Stimulated activated memory B cell treated with anti-CD40 and anti-IgM and Interleukin-4, amounts not matched to agents 10 μg/mL and 1 μg/mL and 100 μg/mL, for 72 hours (primary cell): Measurements from ENCODE around the gene SMCHD1.
A peak's percentile ranks its signal among the peaks of the same experiment; 100 is the strongest.
"Not testable (repeated sequence)": the region's sequence is repeated elsewhere in the genome, so short reads cannot be mapped to it uniquely, and the experiment has no call there.

Experiments used
- ATAC-seq: fragments of 150-1000 bp; cut with Tn5 transposase; 2 replicates; pipeline ENCODE4 v1.10.0; 2021
- H3K27ac Mint-ChIP-seq: one replicate; pipeline ENCODE4 v1.8.0; 2022; ENCODE audit warnings: mild to moderate bottlenecking, mixed read lengths
- H3K27me3 Mint-ChIP-seq: one replicate; pipeline ENCODE4 v1.8.0; 2022; ENCODE audit warnings: mixed read lengths
- H3K36me3 Mint-ChIP-seq: one replicate; pipeline ENCODE4 v1.8.0; 2022; ENCODE audit warnings: mixed read lengths
- H3K4me1 Mint-ChIP-seq: one replicate; pipeline ENCODE4 v1.8.0; 2022; ENCODE audit warnings: mixed read lengths
- H3K4me3 Mint-ChIP-seq: one replicate; pipeline ENCODE4 v1.8.0; 2022; ENCODE audit warnings: mild to moderate bottlenecking, moderate library complexity, mixed read lengths
- H3K9me3 Mint-ChIP-seq: one replicate; pipeline ENCODE4 v1.8.0; 2022; ENCODE audit warnings: mixed read lengths

SMCHD1 gene

DNA sequence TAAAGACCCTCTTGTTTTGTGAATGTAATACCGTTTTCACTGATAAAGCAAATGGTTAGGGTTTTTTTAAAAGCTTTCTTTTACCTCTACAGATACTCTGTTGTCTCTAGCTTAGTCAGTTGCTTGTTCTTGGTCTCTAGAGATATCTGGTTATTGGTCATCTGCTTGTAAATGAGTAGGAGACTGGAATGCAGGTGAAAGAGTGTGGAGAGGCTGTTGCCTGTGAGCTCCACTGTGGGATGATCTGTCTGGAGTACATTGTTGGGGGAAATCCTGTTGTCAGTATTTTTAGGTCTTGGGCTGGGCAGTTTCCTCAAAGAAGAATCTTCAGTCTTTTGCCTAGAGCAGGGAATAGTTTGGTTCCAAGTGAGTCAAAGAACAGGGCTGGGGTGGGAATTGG lies 67.7 kb downstream of the SMCHD1 start:
- no peaks in the 10 kb centered on the region for H3K9me3 Mint-ChIP-seq
- ATAC-seq = no peak
- peak overlapping the region; percentile 84 for H3K27ac Mint-ChIP-seq
- H3K27me3 Mint-ChIP-seq = no peaks in the 10 kb centered on the region
- H3K36me3 Mint-ChIP-seq = peaks cover 61% of the 10 kb centered on the region
- H3K4me1 Mint-ChIP-seq = peaks cover 34% of the 10 kb centered on the region
- no peak overlapping the region for H3K4me3 Mint-ChIP-seq

GRCh38 chr18:2729757-2730156 lies 74.2 kb downstream of the SMCHD1 start:
- ATAC-seq = no peak
- Mint-ChIP-seq H3K27ac (no peak overlapping the region), H3K27me3 (no peaks in the 10 kb centered on the region), H3K9me3 (no peaks in the 10 kb centered on the region), H3K4me1 (no peaks in the 10 kb centered on the region), H3K36me3 (peaks cover 58% of the 10 kb centered on the region), H3K4me3 (no peak overlapping the region)

DNA sequence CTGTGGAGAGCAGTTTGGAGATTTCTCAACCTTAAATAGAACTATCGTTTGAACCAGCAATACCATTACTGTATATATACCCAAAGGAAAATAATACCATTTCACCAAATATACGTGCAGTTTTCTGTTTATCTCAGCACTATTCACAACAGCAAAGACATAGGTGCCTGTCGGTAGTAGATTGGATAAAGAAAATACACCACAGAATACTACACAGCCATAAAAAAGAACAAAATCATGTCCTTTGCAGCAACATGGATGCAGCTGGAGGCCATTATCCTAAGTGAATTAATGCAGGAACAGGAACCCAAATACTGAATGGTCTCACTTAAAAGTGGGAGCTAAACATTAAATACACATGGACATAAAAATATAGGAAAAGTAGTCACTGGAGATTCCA lies 81.3 kb downstream of the SMCHD1 start:
- no peak overlapping the region for H3K27ac Mint-ChIP-seq
- no peak for ATAC-seq
- no peaks in the 10 kb centered on the region for H3K27me3 Mint-ChIP-seq
- H3K4me1 Mint-ChIP-seq = peaks cover 5% of the 10 kb centered on the region
- peaks cover 90% of the 10 kb centered on the region for H3K36me3 Mint-ChIP-seq
- no peak overlapping the region for H3K4me3 Mint-ChIP-seq
- H3K9me3 Mint-ChIP-seq = no peaks in the 10 kb centered on the region

DNA sequence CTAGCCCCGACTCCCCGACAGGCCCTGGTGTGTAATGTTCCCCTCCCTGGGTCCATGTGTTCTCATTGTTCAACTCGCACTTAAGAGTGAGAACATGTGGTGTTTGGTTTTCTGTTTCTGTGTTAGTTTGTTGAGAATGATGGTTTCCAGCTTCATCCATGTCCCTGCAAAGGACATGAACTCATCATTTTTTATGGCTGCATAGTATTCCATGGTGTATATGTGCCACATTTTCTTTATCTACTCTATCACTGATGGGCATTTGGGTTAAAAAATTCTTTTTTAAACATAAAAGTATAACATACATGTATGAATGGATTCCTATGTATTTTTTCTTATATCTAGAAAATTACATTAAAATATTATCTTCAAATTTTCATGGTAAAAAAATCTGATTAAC lies 84.6 kb downstream of the SMCHD1 start:
- ATAC-seq, H3K27ac Mint-ChIP-seq, H3K9me3 Mint-ChIP-seq, H3K4me1 Mint-ChIP-seq, H3K4me3 Mint-ChIP-seq, H3K27me3 Mint-ChIP-seq: not testable (repeated sequence)
- H3K36me3 Mint-ChIP-seq = peaks cover 76% of the 10 kb centered on the region

DNA sequence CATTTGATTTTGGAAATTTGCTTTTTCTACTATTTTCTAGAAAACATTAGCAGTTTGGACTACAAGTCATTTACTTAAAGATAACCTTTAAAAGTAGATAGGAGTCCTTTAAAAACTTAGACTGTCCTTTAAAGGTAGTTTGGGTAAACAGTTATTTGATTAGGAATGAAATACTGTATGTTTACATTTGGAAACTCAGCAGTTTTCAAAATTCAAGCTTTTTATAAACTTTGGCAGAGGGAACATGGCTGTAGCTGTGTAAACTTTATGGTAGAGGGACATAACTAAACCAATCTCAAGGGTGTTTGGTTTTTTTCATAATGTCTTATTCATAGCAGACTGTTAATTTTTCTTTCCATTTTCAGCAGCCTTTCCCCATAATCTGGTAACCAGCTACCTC lies 90.7 kb downstream of the SMCHD1 start:
- peaks cover 11% of the 10 kb centered on the region for H3K4me1 Mint-ChIP-seq
- H3K27me3 Mint-ChIP-seq = no peaks in the 10 kb centered on the region
- peaks cover 48% of the 10 kb centered on the region for H3K36me3 Mint-ChIP-seq
- ATAC-seq = no peak
- H3K9me3 Mint-ChIP-seq = no peaks in the 10 kb centered on the region
- H3K27ac Mint-ChIP-seq = no peak overlapping the region
- no peak overlapping the region for H3K4me3 Mint-ChIP-seq

DNA sequence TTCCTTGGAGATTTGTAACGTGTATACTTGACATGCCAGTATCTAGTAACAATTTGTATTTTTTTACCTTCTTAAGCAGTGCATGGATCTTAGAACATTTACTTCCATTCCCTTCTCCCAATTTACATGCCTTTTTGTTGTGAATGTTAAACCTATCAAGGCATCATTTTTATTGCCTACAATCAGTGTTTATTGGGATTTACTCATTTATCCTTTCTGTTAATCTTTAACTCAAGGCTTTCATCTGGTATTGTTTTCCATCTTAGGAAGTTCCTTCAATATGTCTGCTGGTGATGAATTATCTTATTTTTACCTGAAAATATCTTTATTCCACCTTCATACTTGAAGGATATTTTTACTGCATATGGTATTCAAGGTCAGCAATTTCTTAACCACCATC lies 102.8 kb downstream of the SMCHD1 start:
- no peaks in the 10 kb centered on the region for H3K9me3 Mint-ChIP-seq
- H3K36me3 Mint-ChIP-seq = peaks cover 28% of the 10 kb centered on the region
- ATAC-seq = no peak
- peaks cover 10% of the 10 kb centered on the region for H3K4me1 Mint-ChIP-seq
- no peaks in the 10 kb centered on the region for H3K27me3 Mint-ChIP-seq
- no peak overlapping the region for H3K4me3 Mint-ChIP-seq
- H3K27ac Mint-ChIP-seq = peak overlapping the region; percentile 8

DNA sequence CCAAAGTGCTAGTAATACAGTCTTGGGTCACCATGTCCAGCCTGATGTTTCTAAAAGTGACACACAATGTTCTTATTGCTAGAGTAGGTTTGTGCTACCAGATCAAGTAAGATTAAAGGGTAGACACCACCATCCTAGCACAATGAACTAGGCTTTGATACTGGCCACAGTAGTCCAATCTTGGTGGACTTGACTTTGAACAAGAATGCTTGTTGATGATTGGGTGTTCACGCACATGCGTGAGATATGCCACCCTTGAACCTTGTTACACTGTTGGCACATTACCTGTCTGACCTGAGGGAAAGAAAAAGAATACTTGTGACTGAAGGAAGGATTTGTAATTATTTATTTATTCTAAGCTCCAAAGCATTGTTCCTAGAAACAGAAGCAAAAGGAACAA lies 119.1 kb downstream of the SMCHD1 start:
- Mint-ChIP-seq H3K4me3 (no peak overlapping the region), H3K4me1 (peaks cover 8% of the 10 kb centered on the region), H3K27me3 (no peaks in the 10 kb centered on the region), H3K36me3 (peaks cover 44% of the 10 kb centered on the region), H3K9me3 (no peaks in the 10 kb centered on the region), H3K27ac (no peak overlapping the region)
- no peak for ATAC-seq

- H3K9me3 Mint-ChIP-seq = no peaks in the 10 kb centered on the region
- H3K27ac Mint-ChIP-seq = no peak overlapping the region
- no peak for ATAC-seq
- H3K4me3 Mint-ChIP-seq = no peak overlapping the region
- no peaks in the 10 kb centered on the region for H3K27me3 Mint-ChIP-seq
- H3K36me3 Mint-ChIP-seq = peaks cover 47% of the 10 kb centered on the region
- no peaks in the 10 kb centered on the region for H3K4me1 Mint-ChIP-seq
Observed at GRCh38 chr18:2776601-2777000, 121.1 kb downstream of the SMCHD1 start.

DNA sequence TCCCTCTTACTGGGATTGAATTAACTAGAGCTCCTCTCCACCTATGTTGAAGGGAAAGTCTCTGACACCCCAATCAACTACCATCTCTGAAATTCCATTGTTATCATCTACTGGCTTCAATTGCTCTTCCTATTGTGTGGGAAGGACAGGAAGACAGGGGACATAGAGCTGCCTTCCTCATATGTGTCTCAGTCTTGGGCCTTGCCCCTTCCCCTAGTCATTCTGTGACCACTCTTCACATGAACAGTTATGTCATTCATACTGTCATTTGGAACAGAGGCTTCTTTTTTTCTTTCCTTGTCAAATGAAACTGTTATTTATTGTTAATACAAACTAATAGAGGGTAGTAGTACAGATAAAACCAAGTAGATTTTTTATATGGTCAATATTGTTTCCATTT lies 121.7 kb downstream of the SMCHD1 start:
- H3K27ac Mint-ChIP-seq = no peak overlapping the region
- no peak for ATAC-seq
- no peaks in the 10 kb centered on the region for H3K4me1 Mint-ChIP-seq
- no peaks in the 10 kb centered on the region for H3K9me3 Mint-ChIP-seq
- H3K27me3 Mint-ChIP-seq = no peaks in the 10 kb centered on the region
- no peak overlapping the region for H3K4me3 Mint-ChIP-seq
- peaks cover 49% of the 10 kb centered on the region for H3K36me3 Mint-ChIP-seq

DNA sequence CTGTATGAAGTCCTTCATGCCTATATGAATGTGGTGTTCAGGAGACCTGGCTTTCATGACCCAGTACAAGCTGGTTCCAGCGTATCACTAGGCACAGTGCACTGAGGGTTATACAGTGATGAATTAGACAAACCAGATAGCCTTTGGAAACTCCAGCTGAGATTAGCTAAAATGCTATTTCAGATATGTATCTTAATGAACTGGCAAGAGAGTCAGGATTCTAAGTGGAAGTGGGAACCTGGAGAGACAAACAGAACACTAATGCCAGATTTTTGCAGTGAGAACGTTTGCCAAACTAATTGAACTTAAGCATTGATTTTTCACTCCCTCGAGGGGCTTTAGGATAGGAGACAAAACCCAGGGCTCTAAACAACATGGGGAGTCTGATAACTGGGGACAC lies 125.2 kb downstream of the SMCHD1 start:
- Mint-ChIP-seq H3K36me3 (peaks cover 45% of the 10 kb centered on the region), H3K27me3 (no peaks in the 10 kb centered on the region), H3K4me1 (no peaks in the 10 kb centered on the region), H3K9me3 (no peaks in the 10 kb centered on the region), H3K27ac (peak overlapping the region; percentile 35), H3K4me3 (no peak overlapping the region)
- no peak for ATAC-seq

GRCh38 chr18:2787225-2787624 lies 131.7 kb downstream of the SMCHD1 start:
- ATAC-seq = no peak
- H3K9me3 Mint-ChIP-seq = no peaks in the 10 kb centered on the region

GRCh38 chr18:2792395-2792794 lies 136.9 kb downstream of the SMCHD1 start:
- H3K9me3 Mint-ChIP-seq = no peaks in the 10 kb centered on the region
- H3K27ac Mint-ChIP-seq = peak overlapping the region; percentile 56
- no peak for ATAC-seq
- H3K27me3 Mint-ChIP-seq = no peaks in the 10 kb centered on the region
- H3K4me1 Mint-ChIP-seq = no peaks in the 10 kb centered on the region
- no peak overlapping the region for H3K4me3 Mint-ChIP-seq
- peaks cover 38% of the 10 kb centered on the region for H3K36me3 Mint-ChIP-seq

More at GRCh38 chr18:2787225-2787624, 131.7 kb downstream of the SMCHD1 start:
- Mint-ChIP-seq H3K36me3 (peaks cover 41% of the 10 kb centered on the region), H3K27ac (peak overlapping the region; percentile 53), H3K4me3 (no peak overlapping the region), H3K27me3 (no peaks in the 10 kb centered on the region), H3K4me1 (peaks cover 6% of the 10 kb centered on the region)

- Mint-ChIP-seq H3K9me3 (no peaks in the 10 kb centered on the region), H3K4me1 (peaks cover 8% of the 10 kb centered on the region), H3K27ac (no peak overlapping the region), H3K36me3 (peaks cover 47% of the 10 kb centered on the region), H3K4me3 (no peak overlapping the region), H3K27me3 (no peaks in the 10 kb centered on the region)
- no peak for ATAC-seq
Observed at GRCh38 chr18:2794159-2794558, 138.6 kb downstream of the SMCHD1 start.

- Mint-ChIP-seq H3K27ac (no peak overlapping the region), H3K9me3 (no peaks in the 10 kb centered on the region), H3K36me3 (peaks cover 54% of the 10 kb centered on the region), H3K4me3 (no peak overlapping the region), H3K4me1 (peaks cover 8% of the 10 kb centered on the region), H3K27me3 (no peaks in the 10 kb centered on the region)
- ATAC-seq = peak; percentile 43
Observed at GRCh38 chr18:2797951-2798350, 142.4 kb downstream of the SMCHD1 start.

DNA sequence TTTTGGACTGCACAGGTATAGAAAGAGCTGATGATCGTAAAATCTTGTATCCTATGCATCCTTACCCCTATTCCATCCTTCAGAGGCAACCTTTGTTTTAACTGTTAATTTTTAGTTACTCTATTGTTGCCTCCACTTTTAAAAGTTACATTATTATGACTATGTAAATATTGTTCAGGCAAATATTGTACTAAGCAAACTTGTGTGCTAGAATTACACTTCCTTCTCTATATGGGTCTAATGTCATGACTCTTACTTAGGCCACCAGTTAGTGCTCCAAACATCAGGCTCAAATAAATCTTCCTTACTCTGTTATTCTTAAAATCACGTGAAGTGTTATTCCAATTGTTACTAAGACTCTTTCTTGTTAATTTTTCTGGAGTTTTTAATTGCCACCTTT lies 143.8 kb downstream of the SMCHD1 start:
- H3K9me3 Mint-ChIP-seq = no peaks in the 10 kb centered on the region
- no peak overlapping the region for H3K4me3 Mint-ChIP-seq
- ATAC-seq = no peak
- H3K4me1 Mint-ChIP-seq = peaks cover 8% of the 10 kb centered on the region
- H3K27me3 Mint-ChIP-seq = no peaks in the 10 kb centered on the region
- peaks cover 64% of the 10 kb centered on the region for H3K36me3 Mint-ChIP-seq
- no peak overlapping the region for H3K27ac Mint-ChIP-seq

DNA sequence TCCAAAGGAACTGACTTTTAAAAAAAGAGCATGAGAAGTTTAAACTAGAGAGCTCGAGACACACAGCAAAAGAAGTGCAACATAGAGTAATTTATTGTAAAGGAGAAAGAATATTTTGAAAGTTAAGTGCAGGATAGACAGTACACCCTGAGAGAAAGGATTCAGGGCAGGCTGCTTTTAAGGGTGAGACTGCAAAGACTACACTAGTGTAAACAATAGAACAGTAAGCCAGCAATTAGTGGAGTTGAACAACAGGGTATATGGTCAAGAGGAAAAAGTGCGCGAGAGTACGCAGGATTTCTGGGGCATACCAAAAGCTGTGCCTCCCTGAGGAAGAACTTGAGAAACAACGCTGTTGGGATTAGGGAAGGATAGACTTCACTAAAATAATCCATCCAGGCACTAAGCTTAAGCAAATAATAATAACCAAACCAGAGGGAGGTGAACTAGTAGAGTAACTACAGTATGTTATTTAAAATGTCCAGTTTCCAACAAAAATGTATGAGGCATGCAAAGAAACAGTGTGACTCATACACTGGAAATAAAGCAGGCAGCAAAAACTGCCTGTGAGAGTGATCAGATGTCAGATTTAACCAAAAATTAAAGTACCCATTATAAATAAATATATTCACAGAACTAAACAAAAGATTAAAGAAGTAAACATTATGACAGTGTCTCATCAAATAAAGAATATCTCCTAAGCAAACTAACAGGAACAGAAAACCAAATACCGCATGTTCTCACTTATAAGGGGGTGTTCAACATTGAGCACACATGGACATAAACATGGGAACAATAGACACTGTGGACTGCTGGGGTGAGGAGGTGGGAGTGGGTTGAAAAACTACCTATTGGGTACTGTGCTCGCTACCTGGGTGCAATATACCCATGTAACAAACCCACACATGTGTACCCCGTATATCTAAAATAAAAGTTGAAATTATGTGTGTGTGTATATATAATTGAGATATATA lies 150.7 kb downstream of the SMCHD1 start:
- H3K27ac Mint-ChIP-seq = no peak overlapping the region
- peaks cover 12% of the 10 kb centered on the region for H3K9me3 Mint-ChIP-seq
- ATAC-seq = no peak
- H3K4me1 Mint-ChIP-seq = no peaks in the 10 kb centered on the region
- H3K4me3 Mint-ChIP-seq = no peak overlapping the region
- peaks cover 47% of the 10 kb centered on the region for H3K36me3 Mint-ChIP-seq
- no peaks in the 10 kb centered on the region for H3K27me3 Mint-ChIP-seq
